Body of pancreas (tissue), 4 donors: ENCODE measurements around the gene GJB1.

ENCODE experiments used
- CTCF ChIP-seq, 7 experiments: fragments of 450-650 bp in 4 of 7; fragments of 200-600 bp in 3 of 7; sonication (generic) in 3 of 7; IDR thresholded peaks; one replicate each; pipeline ENCODE4 v1.5.1; 2016 to 2019; ENCODE audit warnings: antibody characterized with exemption in 7 of 7
- POLR2A ChIP-seq, 3 donors: fragments of 450-650 bp; IDR thresholded peaks; one replicate each; pipeline ENCODE4 v1.6.1; 2016; ENCODE audit warnings: antibody characterized with exemption in 3 of 3, mild to moderate bottlenecking in 2 of 3

- TF ChIP-seq CTCF (IDR thresholded peaks at IDR 0.05): no peak
- no peak for TF ChIP-seq POLR2A (IDR thresholded peaks at IDR 0.05)
These were observed 49.6 kb upstream of the GJB1 start for GRCh38 chrX:71173440-71173839.
